ENCODE data around the gene SDR42E1.

GRCh38 chr16:82008957-82009592 lies 2.2 kb downstream of the SDR42E1 start:
- TF ChIP-seq PCBP1 (IDR thresholded peaks at IDR 0.05; ENCODE audit: low read depth, low read length, poor library complexity, severe bottlenecking): no peak
- TF ChIP-seq, protein P1, sequence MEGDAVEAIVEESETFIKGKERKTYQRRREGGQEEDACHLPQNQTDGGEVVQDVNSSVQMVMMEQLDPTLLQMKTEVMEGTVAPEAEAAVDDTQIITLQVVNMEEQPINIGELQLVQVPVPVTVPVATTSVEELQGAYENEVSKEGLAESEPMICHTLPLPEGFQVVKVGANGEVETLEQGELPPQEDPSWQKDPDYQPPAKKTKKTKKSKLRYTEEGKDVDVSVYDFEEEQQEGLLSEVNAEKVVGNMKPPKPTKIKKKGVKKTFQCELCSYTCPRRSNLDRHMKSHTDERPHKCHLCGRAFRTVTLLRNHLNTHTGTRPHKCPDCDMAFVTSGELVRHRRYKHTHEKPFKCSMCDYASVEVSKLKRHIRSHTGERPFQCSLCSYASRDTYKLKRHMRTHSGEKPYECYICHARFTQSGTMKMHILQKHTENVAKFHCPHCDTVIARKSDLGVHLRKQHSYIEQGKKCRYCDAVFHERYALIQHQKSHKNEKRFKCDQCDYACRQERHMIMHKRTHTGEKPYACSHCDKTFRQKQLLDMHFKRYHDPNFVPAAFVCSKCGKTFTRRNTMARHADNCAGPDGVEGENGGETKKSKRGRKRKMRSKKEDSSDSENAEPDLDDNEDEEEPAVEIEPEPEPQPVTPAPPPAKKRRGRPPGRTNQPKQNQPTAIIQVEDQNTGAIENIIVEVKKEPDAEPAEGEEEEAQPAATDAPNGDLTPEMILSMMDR (IDR thresholded peaks at IDR 0.05 in 2 of 3, conservative IDR thresholded peaks at IDR 0.05 in 1 of 3; ENCODE audit: insufficient read depth in 2 of 3, low read depth in 1 of 3, low read length in 3 of 3): no peak
